ENCODE results near the gene TES. TPM values are rescaled to one million over a fixed set of nuclear protein-coding genes. Genes with fewer than 3 reads are reported as not detected.

Gene TES
- total and polyA plus RNA-seq, 4 experiments from 2014 or later: 109 to 248 (median 154) TPM

DNA sequence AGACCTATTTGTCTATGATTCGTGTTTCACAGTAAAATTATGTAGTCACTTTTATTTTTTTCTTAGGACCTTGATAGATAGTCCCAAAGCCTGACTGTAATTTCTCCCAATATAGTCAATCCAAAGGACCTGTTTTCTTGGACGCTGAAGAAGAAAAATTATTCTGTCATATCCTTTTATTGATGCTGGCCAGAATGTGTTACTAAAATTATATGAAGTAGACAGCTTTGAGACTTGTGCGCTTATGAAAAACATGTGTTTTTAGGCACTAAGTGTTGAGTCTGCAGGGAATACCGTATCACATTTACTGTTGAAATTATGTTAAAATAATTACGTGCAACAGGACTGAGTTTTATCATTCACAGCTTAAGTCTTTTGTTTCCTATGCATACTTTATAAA lies 17.9 kb downstream of the TES start:
- Mint-ChIP-seq H3K36me3 (peaks cover 0 to 6% of the 10 kb centered on the region in 2 donors), H3K27me3 (no peaks in the 10 kb centered on the region), H3K4me1 (peaks cover 74 to 93% (median 85%) of the 10 kb centered on the region in 4 donors), H3K4me3 (no peak overlapping the region), H3K27ac (peak overlapping the region in 1 of 7 donors; percentile 3), H3K9me3 (no peaks in the 10 kb centered on the region)
- Histone ChIP-seq H3K27me3 (ENCODE audit: insufficient read depth, low read length) (no peaks in the 10 kb centered on the region), H3K4me3 (ENCODE audit: low read length in 2 of 2) (no peak overlapping the region), H3K9me3 (ENCODE audit: control insufficient read depth in 1 of 2, low read length in 2 of 2) (no peaks in the 10 kb centered on the region), H3K4me1 (ENCODE audit: insufficient read depth, low read length) (peaks cover 94% of the 10 kb centered on the region), H3K27ac (ENCODE audit: low read depth, low read length) (no peak overlapping the region), H3K36me3 (ENCODE audit: insufficient read depth, low read length) (no peaks in the 10 kb centered on the region)
- DNase-seq: no peak
- ChIA-PET POLR2A (ENCODE audit: partially characterized antibody) (interaction anchor here (6.0 kb wide), 1 partner anchor 17 kb away, joined by 96 read pairs; the partner anchor contains the start of gene TES), CTCF (ENCODE audit: partially characterized antibody) (interaction anchor here (0.7 to 9.1 kb wide), 4 partner anchors 17 to 50 kb away, joined by 3 to 118 read pairs (median 8); partner anchors contain the start of gene TES)
- intact Hi-C loops (cut with micrococcal nuclease): no loop called here

GRCh38 chr7:116229366-116229765 lies 19.0 kb downstream of the TES start:
- H3K36me3 Mint-ChIP-seq: peaks cover 0 to 7% of the 10 kb centered on the region in 2 donors

GRCh38 chr7:116230191-116231005 lies 20.1 kb downstream of the TES start:
- intact Hi-C loops (cut with micrococcal nuclease): loop anchor here (1.0 kb wide), 1 partner anchor 19 kb away; no protein-coding TSS in a partner anchor
- peak overlapping the region in 7 of 8 donors; percentile 5 to 74 (median 52) for H3K4me3 Mint-ChIP-seq
- no peak for DNase-seq

More at GRCh38 chr7:116229366-116229765, 19.0 kb downstream of the TES start:
- intact Hi-C loops (cut with micrococcal nuclease): no loop called here
- H3K4me3 Mint-ChIP-seq: peak overlapping the region in 3 of 8 donors; percentile 17 to 61 (median 27)
- no peak overlapping the region for H3K27ac ChIP-seq (ENCODE audit: low read depth, low read length)
- peaks cover 92% of the 10 kb centered on the region for H3K4me1 ChIP-seq (ENCODE audit: insufficient read depth, low read length)
- H3K27me3 ChIP-seq (ENCODE audit: insufficient read depth, low read length): no peaks in the 10 kb centered on the region
- H3K36me3 ChIP-seq (ENCODE audit: insufficient read depth, low read length): no peaks in the 10 kb centered on the region
- H3K4me3 ChIP-seq (ENCODE audit: low read length in 2 of 2): no peak overlapping the region
- H3K9me3 Mint-ChIP-seq: no peaks in the 10 kb centered on the region
- H3K27ac Mint-ChIP-seq: peak overlapping the region; percentile 34 to 85 (median 63)
- POLR2A ChIA-PET (ENCODE audit: partially characterized antibody): interaction anchor here (4.5 to 6.0 kb wide), 2 partner anchors 12 to 18 kb away, joined by 25 to 96 read pairs; partner anchors contain the start of gene TES
- H3K9me3 ChIP-seq (ENCODE audit: control insufficient read depth in 1 of 2, low read length in 2 of 2): no peaks in the 10 kb centered on the region
- peaks cover 72 to 93% (median 82%) of the 10 kb centered on the region in 4 donors for H3K4me1 Mint-ChIP-seq
- CTCF ChIA-PET (ENCODE audit: partially characterized antibody): interaction anchor here (1.3 to 9.1 kb wide), 6 partner anchors 10 to 52 kb away, joined by 3 to 409 read pairs (median 12); partner anchors contain the start of gene TES
- no peaks in the 10 kb centered on the region for H3K27me3 Mint-ChIP-seq
- no peak for DNase-seq

DNA sequence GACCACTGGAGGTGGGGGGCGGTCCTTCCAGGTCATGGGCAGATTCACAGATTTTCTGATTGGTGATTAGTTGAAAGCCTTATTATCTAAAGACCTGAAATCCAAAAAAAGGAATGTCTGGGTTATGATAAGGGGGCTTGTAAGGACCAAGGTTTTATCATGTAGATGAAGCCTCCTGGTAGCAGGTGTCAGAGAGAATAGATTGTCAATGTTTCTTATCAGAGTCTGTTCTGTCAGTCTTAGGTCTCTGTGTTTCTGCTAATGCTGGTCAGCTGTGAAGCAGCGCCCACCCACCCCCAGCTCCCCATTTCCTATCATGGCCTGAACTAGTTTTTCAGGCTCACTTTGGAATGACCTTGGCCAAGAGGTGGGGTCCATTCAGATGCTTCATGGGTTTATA lies 21.2 kb downstream of the TES start:
- Histone ChIP-seq H3K4me3 (ENCODE audit: low read length in 2 of 2) (no peak overlapping the region), H3K27me3 (ENCODE audit: insufficient read depth, low read length) (no peaks in the 10 kb centered on the region), H3K27ac (ENCODE audit: low read depth, low read length) (no peak overlapping the region), H3K36me3 (ENCODE audit: insufficient read depth, low read length) (no peaks in the 10 kb centered on the region), H3K9me3 (ENCODE audit: control insufficient read depth in 1 of 2, low read length in 2 of 2) (no peaks in the 10 kb centered on the region), H3K4me1 (ENCODE audit: insufficient read depth, low read length) (peaks cover 90% of the 10 kb centered on the region)
- Mint-ChIP-seq H3K27me3 (no peaks in the 10 kb centered on the region), H3K9me3 (no peaks in the 10 kb centered on the region), H3K27ac (peak overlapping the region in 6 of 7 donors; percentile 1 to 90 (median 62)), H3K4me1 (peaks cover 65 to 91% (median 70%) of the 10 kb centered on the region in 4 donors), H3K4me3 (peak overlapping the region in 3 of 8 donors; percentile 38 to 56 (median 46)), H3K36me3 (peaks cover 3 to 14% of the 10 kb centered on the region in 2 donors)
- intact Hi-C loops (cut with micrococcal nuclease): no loop called here
- ChIA-PET CTCF (ENCODE audit: partially characterized antibody) (interaction anchor here (1.0 to 9.1 kb wide), 7 partner anchors 9 to 93 kb away, joined by 3 to 409 read pairs (median 6); partner anchors contain the start of gene TES), POLR2A (ENCODE audit: partially characterized antibody) (interaction anchor here (4.5 to 6.0 kb wide), 2 partner anchors 14 to 20 kb away, joined by 25 to 96 read pairs; partner anchors contain the start of gene TES)
- DNase-seq: no peak

More at GRCh38 chr7:116230191-116231005, 20.1 kb downstream of the TES start:
- H3K4me1 ChIP-seq (ENCODE audit: insufficient read depth, low read length): peaks cover 92% of the 10 kb centered on the region
- H3K4me1 Mint-ChIP-seq: peaks cover 69 to 93% (median 75%) of the 10 kb centered on the region in 4 donors
- H3K36me3 ChIP-seq (ENCODE audit: insufficient read depth, low read length): no peaks in the 10 kb centered on the region
- no peak overlapping the region for H3K27ac ChIP-seq (ENCODE audit: low read depth, low read length)
- no peaks in the 10 kb centered on the region for H3K27me3 ChIP-seq (ENCODE audit: insufficient read depth, low read length)
- peak overlapping the region; percentile 43 to 90 (median 79) for H3K27ac Mint-ChIP-seq
- H3K36me3 Mint-ChIP-seq: peaks cover 0 to 12% of the 10 kb centered on the region in 2 donors
- H3K9me3 ChIP-seq (ENCODE audit: control insufficient read depth in 1 of 2, low read length in 2 of 2): no peaks in the 10 kb centered on the region
- ChIA-PET CTCF (ENCODE audit: partially characterized antibody) (interaction anchor here (0.6 to 9.1 kb wide), 9 partner anchors 8 to 92 kb away, joined by 3 to 409 read pairs (median 4); partner anchors contain the start of gene TES), POLR2A (ENCODE audit: partially characterized antibody) (interaction anchor here (1.0 to 6.0 kb wide), 3 partner anchors 13 to 50 kb away, joined by 3 to 96 read pairs (median 25); partner anchors contain the start of gene TES)
- H3K4me3 ChIP-seq (ENCODE audit: low read length in 2 of 2): no peak overlapping the region
- H3K27me3 Mint-ChIP-seq: no peaks in the 10 kb centered on the region
- H3K9me3 Mint-ChIP-seq: no peaks in the 10 kb centered on the region

DNA sequence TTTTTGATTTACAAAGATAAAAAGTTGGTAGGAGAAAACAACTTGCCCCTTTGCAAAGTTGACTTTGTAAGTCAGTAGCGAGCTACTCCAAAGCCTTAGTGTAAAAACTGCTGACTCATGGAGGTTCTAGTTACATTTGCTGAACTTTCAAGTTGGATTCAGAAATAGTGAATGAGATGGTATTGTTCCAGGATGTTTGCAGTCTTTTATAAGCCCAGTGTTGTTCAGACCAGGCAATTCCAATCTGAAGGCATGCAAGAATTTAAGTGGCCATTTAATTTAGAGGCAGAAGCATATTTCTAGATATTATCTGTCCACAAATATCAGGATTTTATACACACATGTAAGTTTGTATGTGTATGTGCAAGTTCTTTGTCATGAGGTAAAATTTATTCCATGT lies 21.6 kb downstream of the TES start:
- no peaks in the 10 kb centered on the region for H3K27me3 ChIP-seq (ENCODE audit: insufficient read depth, low read length)
- peak overlapping the region in 6 of 8 donors; percentile 12 to 56 (median 42) for H3K4me3 Mint-ChIP-seq
- H3K27me3 Mint-ChIP-seq: no peaks in the 10 kb centered on the region
- ChIA-PET POLR2A (ENCODE audit: partially characterized antibody) (interaction anchor here (4.5 to 6.0 kb wide), 2 partner anchors 14 to 21 kb away, joined by 25 to 96 read pairs; partner anchors contain the start of gene TES), CTCF (ENCODE audit: partially characterized antibody) (interaction anchor here (0.9 to 9.1 kb wide), 9 partner anchors 9 to 59 kb away, joined by 3 to 409 read pairs (median 6); partner anchors contain the start of gene TES)
- DNase-seq: no peak
- peaks cover 62 to 91% (median 67%) of the 10 kb centered on the region in 4 donors for H3K4me1 Mint-ChIP-seq
- peaks cover 88% of the 10 kb centered on the region for H3K4me1 ChIP-seq (ENCODE audit: insufficient read depth, low read length)
- no peaks in the 10 kb centered on the region for H3K9me3 Mint-ChIP-seq
- H3K36me3 ChIP-seq (ENCODE audit: insufficient read depth, low read length): peaks cover 3% of the 10 kb centered on the region
- peak overlapping the region in 5 of 7 donors; percentile 60 to 79 (median 69) for H3K27ac Mint-ChIP-seq
- intact Hi-C loops (cut with micrococcal nuclease): no loop called here
- no peak overlapping the region for H3K4me3 ChIP-seq (ENCODE audit: low read length in 2 of 2)
- H3K27ac ChIP-seq (ENCODE audit: low read depth, low read length): no peak overlapping the region
- H3K36me3 Mint-ChIP-seq: peaks cover 3 to 16% of the 10 kb centered on the region in 2 donors
- H3K9me3 ChIP-seq (ENCODE audit: control insufficient read depth in 1 of 2, low read length in 2 of 2): no peaks in the 10 kb centered on the region

DNA sequence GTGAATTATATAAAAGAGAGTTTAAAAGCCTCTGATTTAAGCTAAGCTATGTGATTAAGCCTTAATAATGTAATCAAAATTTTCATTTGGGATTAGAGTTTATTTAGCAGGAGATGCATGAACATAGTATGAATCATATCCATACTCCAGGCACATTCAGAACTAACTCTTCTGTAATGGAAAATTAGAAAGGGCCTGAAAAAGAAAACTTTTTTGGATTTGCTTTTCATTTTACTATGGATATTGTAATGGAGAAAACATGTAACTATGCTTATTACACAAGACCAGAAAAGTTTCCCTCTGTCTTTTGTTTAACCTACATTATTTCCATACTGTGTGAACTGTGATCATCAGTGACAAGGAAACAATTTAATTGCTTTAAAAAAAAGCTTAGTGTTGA lies 22.0 kb downstream of the TES start:
- intact Hi-C loops (cut with micrococcal nuclease): no loop called here
- H3K27me3 Mint-ChIP-seq: no peaks in the 10 kb centered on the region
- Histone ChIP-seq H3K4me1 (ENCODE audit: insufficient read depth, low read length) (peaks cover 85% of the 10 kb centered on the region), H3K27ac (ENCODE audit: low read depth, low read length) (no peak overlapping the region), H3K4me3 (ENCODE audit: low read length in 2 of 2) (no peak overlapping the region), H3K9me3 (ENCODE audit: control insufficient read depth in 1 of 2, low read length in 2 of 2) (no peaks in the 10 kb centered on the region), H3K27me3 (ENCODE audit: insufficient read depth, low read length) (no peaks in the 10 kb centered on the region), H3K36me3 (ENCODE audit: insufficient read depth, low read length) (peaks cover 7% of the 10 kb centered on the region)
- peak overlapping the region in 3 of 8 donors; percentile 36 to 51 (median 46) for H3K4me3 Mint-ChIP-seq
- no peaks in the 10 kb centered on the region for H3K9me3 Mint-ChIP-seq
- POLR2A ChIA-PET (ENCODE audit: partially characterized antibody): interaction anchor here (1.9 to 6.0 kb wide), 3 partner anchors 15 to 52 kb away, joined by 7 to 96 read pairs (median 25); partner anchors contain the start of gene TES
- peaks cover 7 to 19% of the 10 kb centered on the region in 2 donors for H3K36me3 Mint-ChIP-seq
- no peak for DNase-seq
- H3K4me1 Mint-ChIP-seq: peaks cover 61 to 92% (median 67%) of the 10 kb centered on the region in 4 donors
- H3K27ac Mint-ChIP-seq: peak overlapping the region in 6 of 7 donors; percentile 10 to 79 (median 62)
- CTCF ChIA-PET (ENCODE audit: partially characterized antibody): interaction anchor here (0.9 to 9.1 kb wide), 9 partner anchors 10 to 59 kb away, joined by 3 to 409 read pairs (median 6); partner anchors contain the start of gene TES

Measured in CD4-positive, alpha-beta memory T cell (primary cell).